Erythroblast (primary cell): ENCODE measurements around the gene SYTL2.

Experiments used
- GATA1 ChIP-seq: IDR thresholded peaks from 2 replicates; pipeline ENCODE4 v1.6.1; 2011; ENCODE audit warnings: low read depth, mild to moderate bottlenecking, control low read depth, low read length, moderate library complexity
- POLR2A ChIP-seq: IDR thresholded peaks from 2 replicates; pipeline ENCODE4 v1.6.1; 2011; ENCODE audit warnings: mild to moderate bottlenecking, low read length

GRCh38 chr11:85666687-85667086, 144.3 kb downstream of the SYTL2 start:
- TF ChIP-seq POLR2A: no peak
- TF ChIP-seq GATA1: no peak
